Osteoblast (primary cell): ENCODE results near the gene COL4A2. TPM values are rescaled to one million over a fixed set of nuclear protein-coding genes. Genes with fewer than 3 reads are reported as not detected.
A peak's percentile ranks its signal among the peaks of the same experiment; 100 is the strongest.

Experiments
- DNase-seq: peaks from one replicate; pipeline ENCODE4 v3.0.0; 2011; ENCODE audit warnings: low spot score, mixed read lengths; ENCODE audit not compliant: insufficient read length; ENCODE audit errors: missing footprints
- H2AFZ ChIP-seq: 2 replicates; pipeline ENCODE4 v1.6.0; 2011; ENCODE audit warnings: mild to moderate bottlenecking, low read length
- H3K27ac ChIP-seq: 2 replicates; pipeline ENCODE4 v1.5.1; 2011; ENCODE audit warnings: mild to moderate bottlenecking, low read depth, low read length, moderate library complexity
- H3K27me3 ChIP-seq: 2 replicates; pipeline ENCODE4 v1.6.0; 2012; ENCODE audit warnings: mild to moderate bottlenecking, control low read depth, inconsistent platforms, low read length, moderate library complexity; ENCODE audit not compliant: insufficient read depth
- H3K36me3 ChIP-seq: 2 replicates; pipeline ENCODE4 v1.5.1; 2011; ENCODE audit warnings: mild to moderate bottlenecking, low read length, control low read depth, moderate library complexity; ENCODE audit not compliant: insufficient read depth
- H3K4me1 ChIP-seq: 2 replicates; pipeline ENCODE4 v1.5.1; 2011; ENCODE audit warnings: mild to moderate bottlenecking, low read length, control low read depth, moderate library complexity; ENCODE audit not compliant: insufficient read depth
- H3K4me2 ChIP-seq: 2 replicates; pipeline ENCODE4 v1.6.0; 2011; ENCODE audit warnings: mild to moderate bottlenecking, low read length; ENCODE audit not compliant: insufficient read depth
- H3K4me3 ChIP-seq: fragments of 200-600 bp; sonication (generic); 3 replicates; pipeline ENCODE4 v1.5.1; 2012; ENCODE audit warnings: mild to moderate bottlenecking, low read length, inconsistent platforms; ENCODE audit not compliant: insufficient read depth
- H3K79me2 ChIP-seq: 2 replicates; pipeline ENCODE4 v1.6.0; 2012; ENCODE audit warnings: mild to moderate bottlenecking, low read length, control low read depth, inconsistent platforms; ENCODE audit not compliant: insufficient read depth
- H3K9me3 ChIP-seq: 2 replicates; pipeline ENCODE4 v1.5.1; 2011; ENCODE audit warnings: low read depth, low read length, control low read depth
- H4K20me1 ChIP-seq: 2 replicates; pipeline ENCODE4 v1.6.0; 2012; ENCODE audit warnings: mild to moderate bottlenecking, low read length, control low read depth; ENCODE audit not compliant: insufficient read depth
- CTCF ChIP-seq: IDR thresholded peaks from 2 replicates; pipeline ENCODE4 v1.5.1; 2011; ENCODE audit warnings: mild to moderate bottlenecking, low read depth, low read length, moderate library complexity; ENCODE audit errors: extremely low read depth
- total RNA-seq: library from RNA; depleted of rRNA; stranded (reverse); fragments of >200 nt; gene quantifications from 2 replicates; pipeline ENCODE4 v1.2.3, GENCODE V29; 2012

Gene COL4A2
- total RNA-seq, 1 donor = 267 TPM

- Histone ChIP-seq H3K4me1 (peaks cover 10% of the 10 kb centered on the region), H3K4me3 (no peak overlapping the region), H3K9me3 (no peaks in the 10 kb centered on the region), H3K4me2 (no peak overlapping the region), H2AFZ (no peak overlapping the region), H3K27me3 (no peaks in the 10 kb centered on the region), H3K27ac (no peak overlapping the region), H3K36me3 (peaks cover 32% of the 10 kb centered on the region), H4K20me1 (peaks cover 33% of the 10 kb centered on the region), H3K79me2 (peaks cover 74% of the 10 kb centered on the region)
- no peak for DNase-seq
- TF ChIP-seq CTCF = peak; percentile 33
These were observed 45.7 kb downstream of the COL4A2 start for GRCh38 chr13:110352735-110353134.

DNA sequence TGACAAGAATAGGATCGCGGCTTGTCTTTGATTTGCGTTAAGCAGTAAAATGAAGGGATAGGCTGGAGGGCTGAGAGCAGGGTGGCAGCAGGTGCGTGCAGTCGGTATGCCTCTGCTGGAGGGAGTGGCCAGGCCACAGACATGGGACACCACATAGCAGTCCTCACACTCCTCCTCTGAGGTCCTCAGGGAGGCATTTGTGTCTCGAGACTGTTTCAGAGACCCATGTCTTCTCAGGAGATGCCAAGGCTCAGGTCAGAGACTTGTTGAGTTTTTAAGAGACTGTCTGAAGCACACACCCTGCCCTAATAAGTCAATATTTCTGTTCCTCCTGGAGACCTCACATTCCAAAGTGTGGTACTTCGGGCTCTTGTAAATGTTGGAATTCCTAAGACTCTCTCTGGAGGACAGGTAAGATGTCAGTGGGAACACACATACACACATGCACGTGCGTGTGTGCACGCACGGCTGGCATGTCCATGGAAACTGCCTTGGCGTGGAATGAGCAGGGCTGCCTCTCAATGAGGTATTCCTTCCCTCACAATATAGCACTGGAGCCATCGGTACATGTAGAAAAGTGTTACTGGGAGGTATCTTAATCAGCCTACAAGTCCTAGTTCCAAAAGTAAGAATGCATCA lies 46.4 kb downstream of the COL4A2 start:
- peaks cover 4% of the 10 kb centered on the region for H3K4me1 ChIP-seq
- H3K9me3 ChIP-seq = no peaks in the 10 kb centered on the region
- H2AFZ ChIP-seq = no peak overlapping the region
- no peak overlapping the region for H3K4me2 ChIP-seq
- no peaks in the 10 kb centered on the region for H3K27me3 ChIP-seq
- TF ChIP-seq CTCF = no peak
- H3K79me2 ChIP-seq = peaks cover 78% of the 10 kb centered on the region
- H3K4me3 ChIP-seq = no peak overlapping the region
- H3K27ac ChIP-seq = no peak overlapping the region
- peaks cover 33% of the 10 kb centered on the region for H4K20me1 ChIP-seq
- no peak for DNase-seq
- H3K36me3 ChIP-seq = peaks cover 39% of the 10 kb centered on the region

- no peak overlapping the region for H3K4me3 ChIP-seq
- DNase-seq = no peak
- no peaks in the 10 kb centered on the region for H3K27me3 ChIP-seq
- H3K4me1 ChIP-seq = no peaks in the 10 kb centered on the region
- H2AFZ ChIP-seq = no peak overlapping the region
- no peak overlapping the region for H3K27ac ChIP-seq
- H3K79me2 ChIP-seq = peaks cover 72% of the 10 kb centered on the region
- H4K20me1 ChIP-seq = peaks cover 33% of the 10 kb centered on the region
- no peaks in the 10 kb centered on the region for H3K9me3 ChIP-seq
- peaks cover 44% of the 10 kb centered on the region for H3K36me3 ChIP-seq
- TF ChIP-seq CTCF = no peak
- H3K4me2 ChIP-seq = no peak overlapping the region
These were observed 47.1 kb downstream of the COL4A2 start for GRCh38 chr13:110354123-110354627.

DNA sequence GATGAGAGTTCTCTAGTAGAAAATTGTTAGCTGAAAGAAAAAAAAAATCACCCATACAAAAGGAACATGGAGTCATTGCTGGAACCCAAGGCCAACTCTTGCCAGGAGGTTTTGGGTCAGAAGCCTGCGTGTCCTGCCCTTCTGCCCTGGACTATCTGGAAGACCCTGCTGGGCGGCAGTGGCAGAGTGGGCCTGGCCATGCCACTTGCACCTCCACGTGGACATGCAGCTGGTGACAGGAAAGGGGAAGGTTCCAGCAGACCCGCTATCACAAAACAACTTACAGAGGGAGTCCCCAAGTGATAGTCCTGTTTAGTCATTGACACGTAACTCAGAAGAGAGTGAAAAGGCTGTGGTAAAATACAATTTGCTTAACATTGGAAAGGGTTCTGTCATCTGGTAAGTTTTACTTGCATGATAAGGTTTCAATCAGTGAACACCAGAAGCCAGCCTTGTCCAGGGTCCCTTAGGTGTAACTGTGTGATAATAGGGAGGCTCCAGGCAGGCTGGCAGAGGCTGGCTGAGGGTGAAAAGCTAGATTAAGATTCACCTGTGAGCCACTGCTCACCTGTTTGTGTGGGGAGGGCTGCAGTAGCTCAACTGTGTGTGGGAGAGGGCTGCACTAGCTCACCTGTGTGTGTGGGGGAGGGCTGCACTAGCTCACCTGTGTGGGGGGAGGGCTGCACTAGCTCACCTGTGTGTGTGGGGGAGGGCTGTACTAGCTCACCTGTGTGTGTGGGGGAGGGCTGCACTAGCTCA lies 47.8 kb downstream of the COL4A2 start:
- Histone ChIP-seq H3K27ac (no peak overlapping the region), H3K4me2 (no peak overlapping the region), H3K4me1 (peaks cover 6% of the 10 kb centered on the region), H3K4me3 (no peak overlapping the region), H3K9me3 (no peaks in the 10 kb centered on the region), H3K27me3 (no peaks in the 10 kb centered on the region), H4K20me1 (peaks cover 33% of the 10 kb centered on the region), H3K36me3 (peaks cover 43% of the 10 kb centered on the region), H3K79me2 (peaks cover 67% of the 10 kb centered on the region), H2AFZ (no peak overlapping the region)
- no peak for TF ChIP-seq CTCF
- DNase-seq = no peak
